NT2/D1 (cell line): ENCODE measurements around the gene SEC22A.

Experiments used
- YY1 ChIP-seq: IDR thresholded peaks from 2 replicates; pipeline ENCODE4 v1.6.1; 2011; ENCODE audit not compliant: insufficient read length, insufficient read depth
- ZNF274 ChIP-seq: IDR thresholded peaks from 2 replicates; pipeline ENCODE4 v1.6.1; 2011; ENCODE audit warnings: mild to moderate bottlenecking, low read depth, low read length

DNA sequence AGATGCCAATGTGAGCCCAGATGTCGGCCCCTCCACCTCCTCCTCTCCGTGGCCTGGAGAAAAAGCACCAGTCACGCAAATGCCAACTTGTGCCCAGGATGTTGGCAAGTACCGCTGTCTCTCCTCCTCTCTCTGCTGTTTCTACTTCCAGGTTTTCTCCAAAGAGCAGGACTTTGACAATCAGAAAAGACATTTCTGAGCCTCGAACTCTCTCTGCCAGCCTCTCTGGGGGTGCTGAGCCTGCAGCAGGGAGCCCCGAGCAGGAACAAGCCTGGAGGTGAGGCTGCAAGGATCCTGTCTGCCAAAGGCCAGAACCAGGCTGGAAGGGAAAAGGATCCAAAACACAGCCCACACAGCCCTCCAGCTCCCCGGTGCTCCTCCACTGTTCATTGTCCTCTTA, 89.7 kb downstream of the SEC22A start:
- TF ChIP-seq YY1 (no peak), ZNF274 (no peak)
